ENCODE results near the gene ZNF618.

GRCh38 chr9:113941056-113941455 is 64.9 kb downstream of the ZNF618 start:
- TF ChIP-seq POLR2A (IDR thresholded peaks at IDR 0.05), result no peak
- no peak for TF ChIP-seq CTCF (IDR thresholded peaks at IDR 0.05)

Data from esophagus squamous epithelium (tissue), 4 donors.